ENCODE results near the gene ARHGAP15.

DNA sequence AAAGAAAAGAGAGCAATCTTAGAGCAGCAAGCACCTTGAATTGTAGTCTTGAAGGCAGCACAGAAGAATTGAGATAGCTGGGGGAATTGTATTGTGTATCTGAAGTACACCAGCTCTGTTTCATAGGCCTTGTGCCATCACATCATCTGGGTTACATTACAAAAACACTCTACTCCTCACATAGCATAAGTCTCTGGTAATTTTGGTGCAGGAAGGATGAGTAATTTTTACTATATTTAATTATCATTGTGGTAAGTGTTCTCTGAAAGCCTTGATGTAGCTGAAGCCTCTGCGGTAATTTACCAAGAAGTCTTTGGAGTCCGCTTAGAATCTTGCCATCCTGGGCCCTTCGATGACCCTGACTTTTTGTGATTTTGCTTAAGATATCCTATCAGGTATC is 291.1 kb downstream of the ARHGAP15 start:
- TF ChIP-seq, protein P1, sequence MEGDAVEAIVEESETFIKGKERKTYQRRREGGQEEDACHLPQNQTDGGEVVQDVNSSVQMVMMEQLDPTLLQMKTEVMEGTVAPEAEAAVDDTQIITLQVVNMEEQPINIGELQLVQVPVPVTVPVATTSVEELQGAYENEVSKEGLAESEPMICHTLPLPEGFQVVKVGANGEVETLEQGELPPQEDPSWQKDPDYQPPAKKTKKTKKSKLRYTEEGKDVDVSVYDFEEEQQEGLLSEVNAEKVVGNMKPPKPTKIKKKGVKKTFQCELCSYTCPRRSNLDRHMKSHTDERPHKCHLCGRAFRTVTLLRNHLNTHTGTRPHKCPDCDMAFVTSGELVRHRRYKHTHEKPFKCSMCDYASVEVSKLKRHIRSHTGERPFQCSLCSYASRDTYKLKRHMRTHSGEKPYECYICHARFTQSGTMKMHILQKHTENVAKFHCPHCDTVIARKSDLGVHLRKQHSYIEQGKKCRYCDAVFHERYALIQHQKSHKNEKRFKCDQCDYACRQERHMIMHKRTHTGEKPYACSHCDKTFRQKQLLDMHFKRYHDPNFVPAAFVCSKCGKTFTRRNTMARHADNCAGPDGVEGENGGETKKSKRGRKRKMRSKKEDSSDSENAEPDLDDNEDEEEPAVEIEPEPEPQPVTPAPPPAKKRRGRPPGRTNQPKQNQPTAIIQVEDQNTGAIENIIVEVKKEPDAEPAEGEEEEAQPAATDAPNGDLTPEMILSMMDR (IDR thresholded peaks at IDR 0.05), result no peak
- no peak for TF ChIP-seq ZFX (IDR thresholded peaks at IDR 0.05; ENCODE audit: borderline replicate concordance)

Measured in 22Rv1 (cell line).